ENCODE measurements around the gene USP37.

USP37 gene

DNA sequence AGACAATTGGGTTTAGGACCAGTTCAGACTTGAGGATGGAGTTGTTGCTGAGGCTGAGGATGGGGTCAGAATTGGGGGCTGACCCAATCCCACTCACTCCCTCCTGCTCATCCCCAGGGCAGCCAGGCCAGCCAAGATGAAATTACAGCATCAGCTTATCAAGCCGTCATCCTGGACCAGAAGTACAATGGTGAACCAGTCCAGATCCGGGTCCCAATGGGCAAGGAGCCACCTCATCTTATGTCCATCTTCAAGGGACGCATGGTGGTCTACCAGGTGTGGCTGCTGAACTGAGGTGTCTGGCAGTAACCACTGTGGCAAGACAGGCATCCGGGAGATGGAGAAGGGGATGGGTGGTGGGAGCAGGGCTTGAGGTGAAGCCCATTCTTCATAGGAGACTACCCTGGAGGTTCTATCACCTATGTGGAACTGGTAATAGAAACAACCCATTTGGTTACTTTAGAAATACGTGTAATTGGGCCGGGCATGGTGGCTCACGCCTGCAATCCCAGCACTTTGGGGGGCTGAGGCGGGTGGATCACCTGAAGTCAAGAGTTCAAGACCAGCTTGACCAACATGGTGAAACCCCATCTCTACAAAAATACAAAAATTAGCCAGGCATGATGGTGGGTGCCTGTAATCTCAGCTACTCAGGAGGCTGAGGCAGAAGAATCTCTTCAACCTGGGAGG is 135.3 kb downstream of the USP37 start:
- DNase-seq (ENCODE audit: insufficient read length, low spot score) (no peak), FAIRE-seq (no peak)
- TF ChIP-seq, protein P1, sequence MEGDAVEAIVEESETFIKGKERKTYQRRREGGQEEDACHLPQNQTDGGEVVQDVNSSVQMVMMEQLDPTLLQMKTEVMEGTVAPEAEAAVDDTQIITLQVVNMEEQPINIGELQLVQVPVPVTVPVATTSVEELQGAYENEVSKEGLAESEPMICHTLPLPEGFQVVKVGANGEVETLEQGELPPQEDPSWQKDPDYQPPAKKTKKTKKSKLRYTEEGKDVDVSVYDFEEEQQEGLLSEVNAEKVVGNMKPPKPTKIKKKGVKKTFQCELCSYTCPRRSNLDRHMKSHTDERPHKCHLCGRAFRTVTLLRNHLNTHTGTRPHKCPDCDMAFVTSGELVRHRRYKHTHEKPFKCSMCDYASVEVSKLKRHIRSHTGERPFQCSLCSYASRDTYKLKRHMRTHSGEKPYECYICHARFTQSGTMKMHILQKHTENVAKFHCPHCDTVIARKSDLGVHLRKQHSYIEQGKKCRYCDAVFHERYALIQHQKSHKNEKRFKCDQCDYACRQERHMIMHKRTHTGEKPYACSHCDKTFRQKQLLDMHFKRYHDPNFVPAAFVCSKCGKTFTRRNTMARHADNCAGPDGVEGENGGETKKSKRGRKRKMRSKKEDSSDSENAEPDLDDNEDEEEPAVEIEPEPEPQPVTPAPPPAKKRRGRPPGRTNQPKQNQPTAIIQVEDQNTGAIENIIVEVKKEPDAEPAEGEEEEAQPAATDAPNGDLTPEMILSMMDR (IDR thresholded peaks at IDR 0.05; ENCODE audit: insufficient read depth, missing control alignments), result no peak

DNA sequence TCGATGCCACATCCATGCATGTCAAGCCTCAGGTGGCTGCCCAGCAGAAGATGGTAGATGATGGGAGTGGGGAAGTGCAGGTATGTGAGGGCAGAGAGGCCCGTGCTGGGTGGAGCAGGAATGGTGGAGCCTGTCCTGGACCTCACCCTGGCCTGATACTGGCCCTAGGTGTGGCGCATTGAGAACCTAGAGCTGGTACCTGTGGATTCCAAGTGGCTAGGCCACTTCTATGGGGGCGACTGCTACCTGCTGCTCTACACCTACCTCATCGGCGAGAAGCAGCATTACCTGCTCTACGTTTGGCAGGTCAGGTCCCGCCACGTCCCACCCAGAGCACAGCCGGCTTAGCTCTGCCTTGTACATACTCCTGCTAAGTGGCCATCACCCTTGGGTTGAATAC is 136.3 kb downstream of the USP37 start:
- no peak for FAIRE-seq
- no peak for DNase-seq (ENCODE audit: insufficient read length, low spot score)
- TF ChIP-seq, protein P1 (IDR thresholded peaks at IDR 0.05; ENCODE audit: insufficient read depth, missing control alignments), result no peak

DNA sequence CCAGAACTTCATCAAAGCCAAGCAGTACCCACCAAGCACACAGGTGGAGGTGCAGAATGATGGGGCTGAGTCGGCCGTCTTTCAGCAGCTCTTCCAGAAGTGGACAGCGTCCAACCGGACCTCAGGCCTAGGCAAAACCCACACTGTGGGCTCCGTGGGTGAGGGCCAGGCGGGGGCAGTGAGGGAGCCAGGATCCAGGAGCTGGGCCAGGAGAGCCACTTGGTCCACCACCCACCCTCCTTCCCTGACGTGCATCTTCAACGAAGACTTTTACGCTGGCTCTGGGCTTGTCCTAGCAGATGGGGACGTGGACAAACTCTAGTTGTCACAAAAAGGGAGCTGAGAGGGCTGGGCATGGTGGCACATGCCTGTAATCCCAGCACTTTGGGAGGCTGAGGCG is 137.4 kb downstream of the USP37 start:
- TF ChIP-seq, protein P1 (IDR thresholded peaks at IDR 0.05; ENCODE audit: insufficient read depth, missing control alignments), result no peak
- no peak for FAIRE-seq
- DNase-seq (ENCODE audit: insufficient read length, low spot score), result no peak

DNA sequence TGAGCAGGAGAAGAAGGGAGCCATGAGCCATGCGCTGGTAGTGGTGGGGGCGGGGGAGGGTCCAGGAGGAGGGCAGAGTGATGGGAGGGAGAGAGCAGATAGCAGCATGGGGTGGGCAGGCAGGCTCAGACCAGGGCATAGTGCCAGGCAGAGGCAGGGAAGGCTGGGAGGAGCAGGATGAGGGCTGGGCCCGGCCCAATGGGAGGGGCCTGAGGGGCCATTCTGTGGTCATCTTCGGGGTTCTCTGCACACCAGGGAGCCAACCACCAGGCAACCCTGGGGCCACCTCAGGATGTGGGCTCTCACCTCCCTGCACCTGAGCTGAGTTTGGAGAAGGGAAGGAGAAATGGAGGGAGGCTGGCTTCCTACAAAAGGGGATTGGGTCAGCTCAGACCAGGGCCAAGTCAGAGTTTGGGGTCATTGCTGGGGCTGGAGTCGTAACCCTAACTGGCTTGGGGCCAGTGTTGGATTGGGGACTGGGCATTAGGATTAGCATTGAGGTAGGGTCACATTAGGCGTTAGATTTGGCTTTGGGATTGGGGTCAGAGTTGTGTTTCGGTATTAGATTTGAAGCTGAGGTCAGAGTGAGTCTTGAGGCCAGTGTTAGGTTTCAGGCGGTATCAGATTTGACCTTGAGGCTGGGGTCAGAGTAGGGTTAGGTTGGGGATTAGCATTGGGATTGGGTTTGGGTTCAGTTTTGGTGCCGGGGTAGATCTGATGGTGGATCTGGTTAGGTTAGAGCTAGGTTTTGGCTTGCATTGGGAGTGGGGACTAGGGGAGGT is 138.0 kb downstream of the USP37 start:
- TF ChIP-seq, protein P1 (IDR thresholded peaks at IDR 0.05; ENCODE audit: insufficient read depth, missing control alignments), result no peak
- no peak for FAIRE-seq

DNA sequence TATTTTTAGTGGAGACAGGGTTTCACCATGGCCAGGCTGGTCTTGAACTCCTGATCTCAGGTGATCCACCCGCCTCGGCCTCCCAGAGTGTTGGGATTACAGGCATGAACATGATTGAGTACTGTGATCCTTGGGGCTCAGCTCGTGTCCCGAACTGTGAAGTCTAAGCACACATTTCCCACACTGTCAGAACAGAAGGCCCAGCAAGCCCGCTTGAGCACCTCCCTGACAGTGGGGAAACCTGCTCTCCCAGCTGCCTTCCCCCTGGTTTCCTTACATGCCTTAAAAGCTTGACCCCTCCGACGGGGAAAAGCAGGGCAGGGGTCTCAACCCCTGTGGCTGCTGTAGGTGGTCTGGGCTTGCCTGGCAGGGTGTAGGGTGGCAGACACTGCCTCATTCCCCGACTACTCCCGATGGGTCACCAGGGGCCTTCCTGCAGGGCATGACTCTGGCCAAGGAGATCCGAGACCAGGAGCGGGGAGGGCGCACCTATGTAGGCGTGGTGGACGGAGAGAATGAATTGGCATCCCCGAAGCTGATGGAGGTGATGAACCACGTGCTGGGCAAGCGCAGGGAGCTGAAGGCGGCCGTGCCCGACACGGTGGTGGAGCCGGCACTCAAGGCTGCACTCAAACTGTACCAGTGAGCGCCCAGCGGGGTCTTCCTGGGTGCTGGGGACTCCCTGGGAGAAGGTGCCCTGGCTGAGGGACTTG is 139.1 kb downstream of the USP37 start:
- TF ChIP-seq, protein P1 (IDR thresholded peaks at IDR 0.05; ENCODE audit: insufficient read depth, missing control alignments), result no peak
- no peak for FAIRE-seq

More for the DNA sequence above, 138.0 kb downstream of the USP37 start:
- no peak for DNase-seq (ENCODE audit: insufficient read length, low spot score)

DNA sequence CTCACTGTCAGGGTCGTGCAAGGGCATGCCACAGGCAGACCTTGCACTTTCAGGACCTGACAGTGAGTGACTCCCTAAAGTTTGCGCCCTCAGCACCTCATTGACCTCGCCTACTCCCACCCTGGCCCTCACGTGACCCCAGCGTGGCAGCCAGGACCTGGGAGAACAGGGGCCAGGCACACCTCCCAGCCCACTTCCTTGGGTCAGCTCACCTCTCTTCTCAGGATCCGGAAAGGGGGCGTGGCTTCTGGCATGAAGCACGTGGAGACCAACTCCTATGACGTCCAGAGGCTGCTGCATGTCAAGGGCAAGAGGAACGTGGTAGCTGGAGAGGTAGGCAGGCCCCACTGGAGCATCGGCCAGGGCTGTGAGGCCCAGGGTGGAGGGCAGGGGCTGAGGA is 140.4 kb downstream of the USP37 start:
- DNase-seq (ENCODE audit: insufficient read length, low spot score) (no peak), FAIRE-seq (no peak)
- TF ChIP-seq, protein P1 (IDR thresholded peaks at IDR 0.05; ENCODE audit: insufficient read depth, missing control alignments), result no peak

More for the DNA sequence above, 139.1 kb downstream of the USP37 start:
- DNase-seq (ENCODE audit: insufficient read length, low spot score), result no peak

Data from D721Med (cell line).